GM19372 (cell line): ENCODE results near the gene RPL3.

Source experiments
- ATAC-seq: cut with Tn5 transposase; IDR thresholded peaks from one replicate; pipeline ENCODE4 v1.9.1; 2021; ENCODE audit warnings: mild to moderate bottlenecking, low read depth, moderate library complexity; ENCODE audit not compliant: unreplicated experiment

Gene RPL3

GRCh38 chr22:39317775-39318506, 1.5 kb downstream of the RPL3 start:
- no peak for ATAC-seq

GRCh38 chr22:39317084-39317774, 2.2 kb downstream of the RPL3 start:
- no peak for ATAC-seq

- no peak for ATAC-seq
Observed at GRCh38 chr22:39316440-39317083, 2.9 kb downstream of the RPL3 start.

- no peak for ATAC-seq
Observed at GRCh38 chr22:39315389-39315788, 4.0 kb downstream of the RPL3 start.

- no peak for ATAC-seq
Observed at GRCh38 chr22:39314251-39314971, 5.0 kb downstream of the RPL3 start.

- no peak for ATAC-seq
Observed at GRCh38 chr22:39313258-39314001, 6.0 kb downstream of the RPL3 start.

GRCh38 chr22:39312410-39312809, 7.0 kb downstream of the RPL3 start:
- no peak for ATAC-seq

GRCh38 chr22:39311592-39312400, 7.6 kb downstream of the RPL3 start:
- ATAC-seq = no peak

GRCh38 chr22:39309881-39310714, 9.3 kb downstream of the RPL3 start:
- ATAC-seq = no peak

GRCh38 chr22:39309364-39309861, 10.0 kb downstream of the RPL3 start:
- ATAC-seq = no peak

GRCh38 chr22:39308614-39309363, 10.6 kb downstream of the RPL3 start:
- no peak for ATAC-seq

- no peak for ATAC-seq
Observed at GRCh38 chr22:39306456-39307361, 12.7 kb downstream of the RPL3 start.

- no peak for ATAC-seq
Observed at GRCh38 chr22:39303892-39304671, 15.3 kb downstream of the RPL3 start.

- no peak for ATAC-seq
Observed at GRCh38 chr22:39303358-39303757, 16.1 kb downstream of the RPL3 start.

GRCh38 chr22:39302431-39302960, 16.9 kb downstream of the RPL3 start:
- no peak for ATAC-seq

- no peak for ATAC-seq
Observed at GRCh38 chr22:39301926-39302325, 17.5 kb downstream of the RPL3 start.
